ENCODE data around the gene MAN1A1. TPM values are rescaled to one million over a fixed set of nuclear protein-coding genes. Genes with fewer than 3 reads are reported as not detected.

The MAN1A1 gene
- total and polyA plus RNA-seq, 2 of the 8 experiments (the other 6 are each of a cell fraction or from before 2014, with no cell fraction given) = 1.8 to 5.4 TPM

DNA sequence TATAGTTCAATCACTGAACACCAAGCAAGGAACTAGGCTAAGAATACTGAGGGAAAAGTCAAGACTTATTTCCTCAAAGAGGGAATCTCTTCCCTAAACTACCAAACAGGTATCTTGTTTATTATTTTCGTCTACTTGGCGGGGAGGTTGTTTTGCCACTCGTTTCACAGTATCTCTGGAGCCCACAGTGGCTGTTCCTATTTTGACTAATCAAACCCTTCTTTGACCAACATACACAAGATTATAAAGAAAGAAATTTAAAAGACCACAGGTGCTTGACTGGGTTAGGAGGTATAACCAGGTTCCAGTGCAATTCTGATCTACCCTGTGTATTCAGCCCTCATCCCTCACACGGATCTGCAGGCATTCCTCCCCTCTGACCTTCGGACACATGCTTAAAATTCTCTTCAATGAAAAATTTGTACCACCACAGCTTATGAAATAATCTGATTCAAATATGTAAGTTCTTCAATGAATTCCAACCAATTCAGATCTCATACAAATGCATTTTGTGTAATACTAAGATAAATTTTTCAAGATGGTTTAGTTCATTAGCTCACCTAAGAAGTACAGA, 5.9 kb downstream of the MAN1A1 start (continued):
- TF ChIP-seq CTCF (IDR thresholded peaks at IDR 0.05; ENCODE audit: control extremely low read depth in 1 of 3, insufficient read depth in 1 of 3, low read depth in 1 of 3, low read length in 3 of 3) = no peak
- no peak for TF ChIP-seq SUZ12 (IDR thresholded peaks at IDR 0.05; ENCODE audit: low read length)
- TF ChIP-seq JUND (IDR thresholded peaks at IDR 0.05; ENCODE audit: low read length) = no peak
